Hepatocyte (in vitro differentiated cells): ENCODE measurements around the gene FAM162B. TPM values are rescaled to one million over a fixed set of nuclear protein-coding genes. Genes with fewer than 3 reads are reported as not detected.
A peak's percentile ranks its signal among the peaks of the same experiment; 100 is the strongest.

ENCODE experiments used
- DNase-seq: peaks from one replicate; pipeline ENCODE4 v3.0.0-alpha.2; 2016; ENCODE audit warnings: low spot score
- H2AFZ ChIP-seq: fragments of 200-600 bp; sonication (generic); 2 replicates; pipeline ENCODE4 v1.6.0; 2016; ENCODE audit warnings: antibody characterized with exemption, mild to moderate bottlenecking
- H3K27ac ChIP-seq: fragments of 200-600 bp; sonication (generic); 2 replicates; pipeline ENCODE4 v1.5.1; 2016; ENCODE audit warnings: mild to moderate bottlenecking
- H3K27me3 ChIP-seq: fragments of 200-600 bp; sonication (generic); 2 replicates; pipeline ENCODE4 v1.6.1; 2016
- H3K36me3 ChIP-seq: fragments of 200-600 bp; sonication (generic); replicated peaks from 2 replicates; pipeline ENCODE4 v1.5.1; 2016; ENCODE audit warnings: low read depth; ENCODE audit not compliant: insufficient read depth
- H3K4me1 ChIP-seq: fragments of 200-600 bp; sonication (generic); 2 replicates; pipeline ENCODE4 v1.5.1; 2016; ENCODE audit warnings: mild to moderate bottlenecking, moderate library complexity; ENCODE audit not compliant: insufficient read depth
- H3K4me2 ChIP-seq: fragments of 200-600 bp; sonication (generic); 2 replicates; pipeline ENCODE4 v1.6.0; 2016
- H3K4me3 ChIP-seq: fragments of 200-600 bp; sonication (generic); 2 replicates; pipeline ENCODE4 v1.5.1; 2016; ENCODE audit warnings: mild to moderate bottlenecking
- H3K79me2 ChIP-seq: fragments of 200-600 bp; sonication (generic); 2 replicates; pipeline ENCODE4 v1.6.0; 2017; ENCODE audit warnings: mild to moderate bottlenecking
- H3K9me2 ChIP-seq: fragments of 200-600 bp; sonication (generic); replicated peaks from 2 replicates; pipeline ENCODE4 v1.6.0; 2017; ENCODE audit warnings: mild to moderate bottlenecking; ENCODE audit not compliant: insufficient read depth
- H3K9me3 ChIP-seq: fragments of 200-600 bp; sonication (generic); 2 replicates; pipeline ENCODE4 v1.5.1; 2016; ENCODE audit warnings: low read depth, mild to moderate bottlenecking
- H4K20me1 ChIP-seq: fragments of 200-600 bp; sonication (generic); 2 replicates; pipeline ENCODE4 v1.6.0; 2016; ENCODE audit warnings: mild to moderate bottlenecking; ENCODE audit not compliant: insufficient read depth, poor library complexity, severe bottlenecking
- EZH2 ChIP-seq: fragments of 200-600 bp; sonication (generic); IDR thresholded peaks from 2 replicates; pipeline ENCODE4 v1.6.1; 2016; ENCODE audit warnings: antibody characterized with exemption, mild to moderate bottlenecking, borderline replicate concordance
- EZH2phosphoT487 ChIP-seq: fragments of 200-600 bp; sonication (generic); IDR thresholded peaks from one replicate; pipeline ENCODE4 v1.6.1; 2018; ENCODE audit warnings: antibody characterized with exemption, mild to moderate bottlenecking, low read depth, moderate library complexity; ENCODE audit not compliant: unreplicated experiment, severe bottlenecking
- WGBS: methylation state at CpG from one replicate; pipeline ENCODE4 v1.1.6; 2016; ENCODE audit warnings: low lambda C conversion rate; ENCODE audit errors: missing lambda C conversion rate; 5-methylcytosine and 5-hydroxymethylcytosine counted together
- polyA plus RNA-seq: library from polyadenylated mRNA; unstranded; fragments of >200 nt; fragmentation: Nextera tagmentation; extraction: Ambion mirVana; gene quantifications from 2 replicates; pipeline ENCODE4 v1.2.1, GENCODE V29; 2016
- total RNA-seq: library from RNA; depleted of rRNA; stranded (reverse); fragments of >200 nt; gene quantifications from 2 replicates; pipeline ENCODE4 v1.2.3, GENCODE V29; 2014
- TF ChIP-seq, protein P1 (sequence below): fragments of 200-600 bp; sonication (generic); IDR thresholded peaks from 2 replicates; pipeline ENCODE4 v1.5.1; 2016; ENCODE audit warnings: antibody characterized with exemption, mild to moderate bottlenecking; ENCODE audit not compliant: poor library complexity

The FAM162B gene
- total and polyA plus RNA-seq, 2 experiments from 2014 or later = 4.5 to 4.9 TPM

DNA sequence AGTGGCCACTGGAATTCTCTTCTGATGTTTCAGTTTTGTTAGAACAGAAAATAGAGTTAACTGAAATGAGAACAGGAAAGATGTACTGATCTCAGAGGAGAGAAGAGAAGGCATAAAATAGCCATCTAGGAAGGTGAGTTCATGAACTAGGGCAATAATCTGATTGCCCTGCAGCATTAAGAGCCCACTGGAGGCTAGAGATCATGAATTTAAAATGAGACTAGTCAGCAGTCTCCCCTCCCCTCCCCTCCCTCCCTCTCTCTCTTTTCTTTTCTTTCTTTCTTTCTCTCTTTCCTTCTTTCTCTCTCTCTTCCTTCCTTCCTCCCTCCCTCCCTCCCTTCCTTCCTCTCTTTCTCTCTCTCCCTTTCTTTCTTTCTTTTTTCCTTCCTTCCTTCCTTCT lies 34.4 kb upstream of the FAM162B start:
- DNase-seq = no peak
- no peak for TF ChIP-seq EZH2phosphoT487
- TF ChIP-seq, protein P1, sequence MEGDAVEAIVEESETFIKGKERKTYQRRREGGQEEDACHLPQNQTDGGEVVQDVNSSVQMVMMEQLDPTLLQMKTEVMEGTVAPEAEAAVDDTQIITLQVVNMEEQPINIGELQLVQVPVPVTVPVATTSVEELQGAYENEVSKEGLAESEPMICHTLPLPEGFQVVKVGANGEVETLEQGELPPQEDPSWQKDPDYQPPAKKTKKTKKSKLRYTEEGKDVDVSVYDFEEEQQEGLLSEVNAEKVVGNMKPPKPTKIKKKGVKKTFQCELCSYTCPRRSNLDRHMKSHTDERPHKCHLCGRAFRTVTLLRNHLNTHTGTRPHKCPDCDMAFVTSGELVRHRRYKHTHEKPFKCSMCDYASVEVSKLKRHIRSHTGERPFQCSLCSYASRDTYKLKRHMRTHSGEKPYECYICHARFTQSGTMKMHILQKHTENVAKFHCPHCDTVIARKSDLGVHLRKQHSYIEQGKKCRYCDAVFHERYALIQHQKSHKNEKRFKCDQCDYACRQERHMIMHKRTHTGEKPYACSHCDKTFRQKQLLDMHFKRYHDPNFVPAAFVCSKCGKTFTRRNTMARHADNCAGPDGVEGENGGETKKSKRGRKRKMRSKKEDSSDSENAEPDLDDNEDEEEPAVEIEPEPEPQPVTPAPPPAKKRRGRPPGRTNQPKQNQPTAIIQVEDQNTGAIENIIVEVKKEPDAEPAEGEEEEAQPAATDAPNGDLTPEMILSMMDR = no peak
- TF ChIP-seq EZH2 = no peak
- no peak overlapping the region for H2AFZ ChIP-seq

DNA sequence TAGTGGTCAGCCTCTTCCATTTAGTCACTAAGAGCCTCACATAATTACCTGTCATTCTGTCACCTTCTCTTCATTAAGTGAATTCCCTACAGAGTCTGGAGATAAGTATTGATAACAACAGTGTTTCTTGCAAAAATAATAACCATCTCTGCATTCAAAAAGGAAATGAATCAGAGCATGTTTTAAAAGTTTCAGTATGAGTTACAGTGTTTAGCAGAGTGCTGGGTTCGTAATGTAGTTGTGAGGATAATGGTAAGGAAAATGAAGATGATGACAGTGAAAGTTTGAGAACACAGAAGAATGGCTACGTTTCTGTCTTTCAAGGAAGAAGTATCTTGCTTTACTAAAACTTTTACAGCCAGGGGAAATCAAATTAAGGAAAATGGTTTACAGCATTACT lies 32.1 kb upstream of the FAM162B start:
- H3K79me2 ChIP-seq = no peaks in the 10 kb centered on the region
- no peak overlapping the region for H3K27ac ChIP-seq
- peak overlapping the region; percentile 35 for H3K4me2 ChIP-seq
- DNase-seq = no peak
- no peaks in the 10 kb centered on the region for H3K9me2 ChIP-seq
- H3K9me3 ChIP-seq = no peaks in the 10 kb centered on the region
- no peak overlapping the region for H3K4me3 ChIP-seq
- H4K20me1 ChIP-seq = no peaks in the 10 kb centered on the region
- no peak for TF ChIP-seq EZH2
- TF ChIP-seq EZH2phosphoT487 = no peak
- TF ChIP-seq, protein P1 = no peak
- H3K27me3 ChIP-seq = no peaks in the 10 kb centered on the region
- no peak overlapping the region for H2AFZ ChIP-seq
- H3K36me3 ChIP-seq = no peaks in the 10 kb centered on the region
- no peaks in the 10 kb centered on the region for H3K4me1 ChIP-seq
- 69% methylated on average over 2 of the region's 2 CpGs for WGBS

More for the DNA sequence above, 34.4 kb upstream of the FAM162B start:
- Histone ChIP-seq H3K9me3 (no peaks in the 10 kb centered on the region), H3K4me2 (no peak overlapping the region), H3K4me1 (no peaks in the 10 kb centered on the region), H3K27me3 (no peaks in the 10 kb centered on the region), H3K9me2 (no peaks in the 10 kb centered on the region), H3K4me3 (no peak overlapping the region), H3K27ac (no peak overlapping the region), H3K79me2 (no peaks in the 10 kb centered on the region), H4K20me1 (no peaks in the 10 kb centered on the region), H3K36me3 (no peaks in the 10 kb centered on the region)

DNA sequence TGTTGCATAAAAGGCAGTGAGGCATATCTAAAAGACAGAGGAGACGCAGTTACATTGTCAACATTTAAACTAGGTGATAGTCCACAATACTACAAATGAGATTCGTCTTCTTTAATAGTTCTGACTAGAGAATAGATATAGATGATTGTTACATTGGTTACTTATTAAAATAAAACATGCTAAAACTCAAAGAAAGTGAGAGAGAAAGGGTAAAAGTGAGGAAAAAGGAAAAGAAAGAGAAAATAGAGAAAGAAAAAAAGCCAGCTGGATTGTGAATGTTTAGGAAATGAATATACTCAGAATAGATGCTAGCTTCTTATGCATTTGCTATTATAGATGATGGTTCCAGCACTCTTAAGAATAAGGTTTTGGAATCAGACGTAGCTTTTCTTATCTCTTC lies 27.7 kb upstream of the FAM162B start:
- no peak overlapping the region for H2AFZ ChIP-seq
- H3K4me2 ChIP-seq = no peak overlapping the region
- TF ChIP-seq, protein P1 = no peak
- TF ChIP-seq EZH2 (no peak), EZH2phosphoT487 (no peak)
- H3K9me2 ChIP-seq = no peaks in the 10 kb centered on the region
- no peak overlapping the region for H3K4me3 ChIP-seq
- WGBS = 72% methylated on average over 3 of the region's 3 CpGs
- DNase-seq = no peak
- H3K79me2 ChIP-seq = no peaks in the 10 kb centered on the region
- H3K36me3 ChIP-seq = no peaks in the 10 kb centered on the region
- H3K27ac ChIP-seq = no peak overlapping the region
- no peaks in the 10 kb centered on the region for H4K20me1 ChIP-seq
- no peaks in the 10 kb centered on the region for H3K4me1 ChIP-seq
- H3K27me3 ChIP-seq = no peaks in the 10 kb centered on the region
- H3K9me3 ChIP-seq = no peaks in the 10 kb centered on the region

DNA sequence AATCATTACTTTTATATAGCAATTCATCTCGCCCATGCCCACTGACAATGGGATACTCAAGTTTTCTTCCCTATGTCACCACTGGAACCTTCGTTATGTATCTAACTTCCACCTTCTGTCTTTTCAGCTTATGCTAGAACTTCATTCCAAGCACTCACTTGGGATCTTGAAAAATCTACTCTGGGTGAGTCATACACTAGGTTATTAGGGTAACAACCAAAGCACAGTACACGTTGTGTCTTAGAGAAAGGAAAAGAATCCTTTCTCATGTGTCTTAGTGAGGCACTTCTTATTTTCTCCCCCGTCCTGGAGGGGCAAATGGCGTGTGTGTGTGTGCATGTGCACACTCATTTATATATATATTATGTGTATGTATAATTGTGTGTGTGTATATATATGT lies 18.3 kb upstream of the FAM162B start:
- no peak overlapping the region for H2AFZ ChIP-seq

More for the DNA sequence above, 18.3 kb upstream of the FAM162B start:
- no peak overlapping the region for H3K4me3 ChIP-seq
- no peak overlapping the region for H3K4me2 ChIP-seq
- H3K9me3 ChIP-seq = no peaks in the 10 kb centered on the region
- H3K27ac ChIP-seq = no peak overlapping the region
- no peaks in the 10 kb centered on the region for H3K36me3 ChIP-seq
- no peaks in the 10 kb centered on the region for H3K27me3 ChIP-seq
- H3K79me2 ChIP-seq = no peaks in the 10 kb centered on the region
- peak; percentile 16 for DNase-seq
- H4K20me1 ChIP-seq = no peaks in the 10 kb centered on the region
- no peaks in the 10 kb centered on the region for H3K4me1 ChIP-seq
- H3K9me2 ChIP-seq = no peaks in the 10 kb centered on the region
- TF ChIP-seq EZH2phosphoT487 (no peak), EZH2 (no peak)
- TF ChIP-seq, protein P1 = no peak
- 75% methylated on average over 5 of the region's 5 CpGs for WGBS
